Ishikawa (cell line): ENCODE measurements around the gene SPATA31D3.
"Not testable (repeated sequence)": the region's sequence is repeated elsewhere in the genome, so short reads cannot be mapped to it uniquely, and the experiment has no call there.

Experiments used
- CEBPB ChIP-seq: IDR thresholded peaks from 2 replicates; pipeline ENCODE4 v1.6.1; 2012
- CREB1 ChIP-seq: IDR thresholded peaks from 2 replicates; pipeline ENCODE4 v1.6.1; 2012; ENCODE audit warnings: low read depth
- EGR1 ChIP-seq: IDR thresholded peaks from 2 replicates; pipeline ENCODE4 v1.6.1; 2012
- EP300 ChIP-seq: IDR thresholded peaks from 2 replicates; pipeline ENCODE4 v1.6.1; 2012; ENCODE audit warnings: borderline replicate concordance
- FOXM1 ChIP-seq: IDR thresholded peaks from 2 replicates; pipeline ENCODE4 v1.6.1; 2012; ENCODE audit warnings: low read depth, borderline replicate concordance
- MAX ChIP-seq: IDR thresholded peaks from 2 replicates; pipeline ENCODE4 v1.6.1; 2012
- NFIC ChIP-seq: IDR thresholded peaks from 2 replicates; pipeline ENCODE4 v1.6.1; 2012
- RAD21 ChIP-seq: IDR thresholded peaks from 2 replicates; pipeline ENCODE4 v1.6.1; 2012; ENCODE audit warnings: low read depth
- REST ChIP-seq: IDR thresholded peaks from 2 replicates; pipeline ENCODE4 v1.6.1; 2012; ENCODE audit warnings: low read depth, mild to moderate bottlenecking
- TAF1 ChIP-seq: IDR thresholded peaks from 2 replicates; pipeline ENCODE4 v1.6.1; 2012; ENCODE audit warnings: low read depth, mild to moderate bottlenecking
- TCF12 ChIP-seq: IDR thresholded peaks from 2 replicates; pipeline ENCODE4 v1.6.1; 2012; ENCODE audit warnings: low read depth
- TEAD4 ChIP-seq: IDR thresholded peaks from 2 replicates; pipeline ENCODE4 v1.6.1; 2012
- USF1 ChIP-seq: IDR thresholded peaks from 2 replicates; pipeline ENCODE4 v1.6.1; 2012
- YY1 ChIP-seq: IDR thresholded peaks from 2 replicates; pipeline ENCODE4 v1.6.1; 2012; ENCODE audit warnings: low read depth
- ZBTB7A ChIP-seq: IDR thresholded peaks from 2 replicates; pipeline ENCODE4 v1.6.1; 2012; ENCODE audit warnings: low read depth

The SPATA31D3 gene

DNA sequence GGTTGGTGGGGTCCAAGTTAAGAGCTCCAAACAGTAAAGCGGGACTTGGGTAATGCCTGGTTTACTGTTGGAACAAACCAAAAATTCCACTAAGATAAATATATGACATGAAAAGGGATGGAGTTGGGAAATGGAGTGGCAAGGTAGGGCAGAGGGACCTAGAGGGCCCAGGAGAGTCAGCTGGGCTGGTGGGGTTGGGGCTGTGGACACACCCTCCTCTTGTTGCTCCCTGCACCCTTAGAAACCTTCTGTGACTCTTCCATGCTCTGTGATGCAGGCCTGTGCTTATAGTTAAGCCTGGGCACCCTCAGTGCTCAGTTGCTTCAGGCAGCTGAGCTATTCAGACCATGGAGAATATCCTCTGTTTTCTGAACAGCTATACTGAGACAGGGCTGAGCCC lies 45.2 kb downstream of the SPATA31D3 start, which contains the start of gene SPATA31D1:
TSS of gene SPATA31D1 (plus strand) at position 301 of the 400 bp plus-strand sequence. CDS start at position 348, 47 bp downstream.
- not testable (repeated sequence) for TF ChIP-seq TEAD4, NFIC, RAD21

- no peak for TF ChIP-seq EGR1
- no peak for TF ChIP-seq REST
- no peak for TF ChIP-seq TEAD4
- TF ChIP-seq TAF1 = no peak
- no peak for TF ChIP-seq ZBTB7A
- TF ChIP-seq NFIC = no peak
- TF ChIP-seq TCF12 = no peak
- TF ChIP-seq USF1 = no peak
- TF ChIP-seq EP300 = no peak
- TF ChIP-seq CREB1 = no peak
- TF ChIP-seq MAX = no peak
- no peak for TF ChIP-seq YY1
- no peak for TF ChIP-seq RAD21
- no peak for TF ChIP-seq FOXM1
Measured at GRCh38 chr9:81989700-81990099, 46.4 kb downstream of the SPATA31D3 start.

- TF ChIP-seq CEBPB = no peak
- no peak for TF ChIP-seq TCF12
- no peak for TF ChIP-seq NFIC
- TF ChIP-seq TEAD4 = no peak
- TF ChIP-seq YY1 = no peak
- no peak for TF ChIP-seq USF1
- no peak for TF ChIP-seq MAX
- TF ChIP-seq ZBTB7A = no peak
- no peak for TF ChIP-seq EGR1
- no peak for TF ChIP-seq RAD21
- no peak for TF ChIP-seq REST
- TF ChIP-seq FOXM1 = no peak
Measured at GRCh38 chr9:81993656-81994055, 50.4 kb downstream of the SPATA31D3 start.
